Measurements from ENCODE around the gene WDR86.

DNA sequence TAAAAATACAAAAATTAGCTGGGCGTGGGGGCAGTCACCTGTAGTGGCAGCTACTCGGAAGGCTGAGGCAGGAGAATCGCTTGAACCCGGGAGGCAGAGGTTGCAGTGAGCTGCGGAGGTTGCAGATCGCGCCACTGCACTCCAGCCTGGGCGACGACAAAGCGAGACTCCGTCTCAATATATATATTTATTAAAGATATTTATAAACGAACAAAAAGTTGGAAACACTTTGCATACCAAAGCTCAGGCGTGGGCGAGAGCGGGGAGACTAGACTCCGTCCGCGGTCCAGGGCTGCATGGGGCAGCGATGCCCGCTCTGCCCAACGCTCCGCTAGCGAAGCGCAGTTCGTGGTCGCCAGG is 38.0 kb upstream of the WDR86 start:
- TF ChIP-seq, protein P1, sequence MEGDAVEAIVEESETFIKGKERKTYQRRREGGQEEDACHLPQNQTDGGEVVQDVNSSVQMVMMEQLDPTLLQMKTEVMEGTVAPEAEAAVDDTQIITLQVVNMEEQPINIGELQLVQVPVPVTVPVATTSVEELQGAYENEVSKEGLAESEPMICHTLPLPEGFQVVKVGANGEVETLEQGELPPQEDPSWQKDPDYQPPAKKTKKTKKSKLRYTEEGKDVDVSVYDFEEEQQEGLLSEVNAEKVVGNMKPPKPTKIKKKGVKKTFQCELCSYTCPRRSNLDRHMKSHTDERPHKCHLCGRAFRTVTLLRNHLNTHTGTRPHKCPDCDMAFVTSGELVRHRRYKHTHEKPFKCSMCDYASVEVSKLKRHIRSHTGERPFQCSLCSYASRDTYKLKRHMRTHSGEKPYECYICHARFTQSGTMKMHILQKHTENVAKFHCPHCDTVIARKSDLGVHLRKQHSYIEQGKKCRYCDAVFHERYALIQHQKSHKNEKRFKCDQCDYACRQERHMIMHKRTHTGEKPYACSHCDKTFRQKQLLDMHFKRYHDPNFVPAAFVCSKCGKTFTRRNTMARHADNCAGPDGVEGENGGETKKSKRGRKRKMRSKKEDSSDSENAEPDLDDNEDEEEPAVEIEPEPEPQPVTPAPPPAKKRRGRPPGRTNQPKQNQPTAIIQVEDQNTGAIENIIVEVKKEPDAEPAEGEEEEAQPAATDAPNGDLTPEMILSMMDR (conservative IDR thresholded peaks at IDR 0.05; ENCODE audit: low read depth, low read length): no peak
- no peak for TF ChIP-seq POLR2A (IDR thresholded peaks at IDR 0.05; ENCODE audit: low read depth, low read length)
